NCI-H345 (cell line): ENCODE measurements around the gene CTXN2.

Experiments
- DNase-seq: peaks from one replicate; lab custom pipeline; 2025; lab: John Stamatoyannopoulos, UW

Gene CTXN2

DNA sequence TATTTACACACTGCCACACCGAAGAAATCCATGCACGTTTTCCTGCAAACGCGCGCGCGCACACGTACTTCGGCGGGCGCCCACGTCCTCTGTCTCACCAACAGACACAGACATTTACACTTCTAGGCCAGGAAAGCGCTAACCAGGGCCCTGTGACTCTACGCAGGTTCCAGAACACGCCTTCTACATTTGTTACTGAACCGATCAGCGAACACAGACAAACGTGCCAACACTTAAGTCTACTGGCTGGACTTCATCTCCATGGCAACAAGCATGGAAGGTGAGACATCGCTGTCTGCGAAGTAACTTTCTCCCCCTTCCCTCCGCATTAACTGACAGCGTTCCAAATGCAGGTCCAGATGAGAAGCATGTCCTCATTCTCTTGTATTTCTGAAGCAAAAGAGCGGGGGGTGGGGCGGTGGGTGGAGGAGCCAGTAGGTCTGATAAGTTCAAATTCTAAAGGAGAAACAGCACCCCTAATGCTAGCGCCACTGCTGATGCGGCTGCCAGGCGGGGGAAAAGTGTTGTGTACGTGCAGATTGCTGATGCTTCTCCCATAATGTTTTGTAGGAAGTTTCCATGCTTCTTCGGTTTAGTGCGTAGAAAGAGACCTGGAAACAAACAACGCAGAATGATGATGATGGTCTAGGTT is at the start of gene CTXN2:
CTXN2 (plus strand) TSS at position 92 of the 652 bp plus-strand sequence. CDS start 9,636 bp downstream, outside the sequence.
- peak; percentile 29 for DNase-seq

DNA sequence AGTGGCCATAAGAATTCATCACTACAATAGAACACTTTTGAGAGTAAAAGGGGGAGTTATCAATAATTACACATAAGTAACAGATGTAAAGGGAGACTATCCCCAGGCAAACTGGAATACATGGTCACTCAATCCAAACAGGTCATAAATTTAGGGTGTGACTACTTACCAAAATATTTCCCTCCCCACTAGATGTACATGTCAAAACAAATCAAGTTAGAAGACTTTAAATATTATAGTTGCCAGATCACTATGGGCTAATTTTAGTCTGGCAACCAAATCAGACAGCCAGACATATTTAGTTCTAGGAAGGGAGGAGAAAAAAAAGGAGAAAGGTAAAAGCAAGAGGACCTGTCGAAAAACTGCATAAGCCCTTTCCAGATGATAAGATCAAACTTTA is 47.6 kb upstream of the CTXN2 start:
- DNase-seq = no peak

GRCh38 chr15:48144889-48145288 is 46.6 kb upstream of the CTXN2 start:
- DNase-seq = no peak

DNA sequence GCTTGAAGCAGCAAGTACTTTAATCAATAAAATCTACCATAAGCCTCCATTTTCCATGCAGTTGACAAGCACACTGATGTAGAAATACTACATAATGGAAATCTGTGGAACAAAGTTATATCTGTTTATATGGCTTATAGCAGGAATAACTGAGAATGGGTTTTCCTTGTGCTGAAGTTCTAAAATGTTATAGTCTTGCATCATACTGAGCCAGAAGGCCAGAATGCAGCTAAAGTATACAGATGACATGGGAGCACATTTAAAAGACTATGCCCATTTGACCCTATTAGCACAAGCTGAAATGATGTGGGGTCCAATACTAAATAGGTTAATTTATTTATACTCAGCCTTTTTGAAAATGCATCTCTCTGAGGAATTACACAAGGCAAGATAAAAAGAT is 45.5 kb upstream of the CTXN2 start:
- DNase-seq = no peak

DNA sequence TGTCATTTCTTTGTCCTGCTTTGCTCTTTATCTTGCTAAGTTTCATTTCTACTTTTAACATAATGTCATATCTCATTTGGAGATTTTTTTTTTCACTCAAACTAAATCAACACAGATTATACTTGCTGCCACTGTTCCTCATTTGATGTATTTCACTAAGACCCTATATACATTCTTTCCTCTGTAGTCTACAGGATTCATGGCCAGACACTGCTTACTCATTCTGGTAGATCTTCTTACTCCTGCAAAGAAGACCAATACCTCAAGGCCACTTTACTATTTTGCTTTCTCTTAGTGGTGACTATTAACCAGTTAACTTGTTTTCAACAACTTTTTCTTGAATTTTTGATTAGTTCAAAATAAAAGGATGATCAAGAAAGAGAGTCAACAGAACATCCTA is 44.1 kb upstream of the CTXN2 start:
- no peak for DNase-seq

- DNase-seq = no peak
Observed at GRCh38 chr15:48149858-48150257, 41.6 kb upstream of the CTXN2 start.

DNA sequence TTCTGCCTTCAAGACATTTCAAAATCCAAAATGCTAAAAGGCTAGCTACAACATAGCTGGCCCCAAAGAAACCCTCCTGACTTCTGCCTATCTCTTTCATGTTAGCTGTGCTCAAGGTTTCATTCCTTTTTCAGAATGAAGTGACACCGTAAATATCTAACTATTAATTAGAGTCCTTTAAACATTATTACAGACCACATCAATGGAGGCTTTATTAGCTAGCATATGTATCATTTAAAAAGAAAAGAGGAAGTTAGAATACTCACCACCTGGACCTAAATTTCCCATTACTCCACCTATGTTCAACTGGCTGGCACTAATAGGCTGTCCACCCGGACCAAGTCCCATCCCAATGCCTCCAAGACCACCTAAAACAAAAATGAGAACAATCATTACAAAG is 37.9 kb upstream of the CTXN2 start:
- no peak for DNase-seq

DNA sequence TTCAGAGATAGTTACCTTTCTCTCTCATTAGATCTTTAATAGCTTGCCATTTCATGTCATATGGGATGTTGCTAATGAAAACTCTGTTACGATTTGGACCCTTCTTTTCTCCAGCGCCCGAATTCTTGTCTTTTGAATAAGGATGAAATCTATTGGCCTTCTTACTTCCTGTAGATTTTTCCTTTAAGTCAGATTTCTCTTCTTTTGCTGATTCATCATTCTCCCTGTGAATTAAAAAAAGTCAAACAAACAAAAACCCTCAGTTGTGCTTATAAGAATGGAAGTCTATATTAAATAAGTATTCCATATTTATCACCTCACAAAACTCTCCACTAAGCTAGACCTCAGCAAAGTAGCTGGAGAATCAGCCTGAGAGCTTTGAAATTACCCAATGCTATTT is 22.8 kb upstream of the CTXN2 start:
- DNase-seq = no peak

DNA sequence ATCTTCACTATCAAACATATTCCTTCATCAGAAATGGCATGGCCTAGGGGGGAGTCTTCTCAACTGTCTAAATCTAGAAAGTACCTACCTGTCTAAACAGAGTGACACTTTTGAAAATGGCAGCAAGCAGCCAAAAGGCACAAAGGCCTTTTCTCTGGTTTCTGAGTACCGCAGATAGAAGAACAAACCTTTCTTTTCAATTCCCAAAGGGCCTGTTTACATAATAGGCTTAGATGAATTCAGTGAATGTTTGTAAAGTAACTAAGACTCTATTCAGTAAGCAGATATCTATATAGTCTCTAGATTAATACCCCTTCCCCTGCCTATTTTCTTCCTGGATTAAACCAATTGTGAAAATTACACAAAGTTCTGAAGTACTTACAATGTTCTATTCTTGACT is 20.5 kb upstream of the CTXN2 start:
- peak; percentile 67 for DNase-seq

DNA sequence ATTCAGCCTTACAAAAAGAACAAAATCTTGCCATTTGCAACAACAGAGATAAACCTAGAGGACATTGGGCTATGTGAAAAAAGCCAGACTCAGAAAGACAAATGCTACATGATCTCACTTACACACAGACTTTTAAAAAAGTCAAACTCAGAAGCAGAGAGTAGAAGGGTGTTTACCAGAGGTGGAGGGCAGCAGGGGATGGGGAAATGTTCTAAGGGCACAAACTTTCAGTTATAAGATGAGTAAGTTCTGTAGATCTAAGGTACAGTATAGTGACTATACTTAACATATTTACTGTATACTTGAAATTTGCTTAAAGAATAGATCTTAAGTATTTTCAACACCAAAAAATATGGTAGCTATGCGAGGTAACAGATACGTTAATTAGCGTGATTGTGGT is 16.3 kb upstream of the CTXN2 start:
- no peak for DNase-seq

- no peak for DNase-seq
Observed at GRCh38 chr15:48176112-48176511, 15.4 kb upstream of the CTXN2 start.

- no peak for DNase-seq
Observed at GRCh38 chr15:48176957-48177356, 14.5 kb upstream of the CTXN2 start.

DNA sequence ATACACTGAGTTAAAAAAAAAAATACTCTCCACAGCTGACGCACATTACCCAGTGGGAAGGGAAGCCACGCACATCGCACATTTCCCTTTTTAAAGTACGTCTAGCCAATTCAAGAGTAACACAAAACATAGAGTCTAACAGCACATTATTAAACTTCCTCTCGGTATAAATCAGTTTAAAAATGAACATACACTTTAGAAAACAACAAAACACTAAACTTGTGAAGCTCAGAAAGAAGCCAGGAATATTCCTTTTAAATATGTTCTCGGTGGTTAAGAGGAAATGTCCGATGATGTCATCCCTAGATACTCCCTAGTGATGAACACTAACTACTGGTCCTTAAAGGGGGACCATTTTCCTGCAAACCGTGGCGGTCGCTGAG is 14.1 kb upstream of the CTXN2 start:
- DNase-seq = no peak

DNA sequence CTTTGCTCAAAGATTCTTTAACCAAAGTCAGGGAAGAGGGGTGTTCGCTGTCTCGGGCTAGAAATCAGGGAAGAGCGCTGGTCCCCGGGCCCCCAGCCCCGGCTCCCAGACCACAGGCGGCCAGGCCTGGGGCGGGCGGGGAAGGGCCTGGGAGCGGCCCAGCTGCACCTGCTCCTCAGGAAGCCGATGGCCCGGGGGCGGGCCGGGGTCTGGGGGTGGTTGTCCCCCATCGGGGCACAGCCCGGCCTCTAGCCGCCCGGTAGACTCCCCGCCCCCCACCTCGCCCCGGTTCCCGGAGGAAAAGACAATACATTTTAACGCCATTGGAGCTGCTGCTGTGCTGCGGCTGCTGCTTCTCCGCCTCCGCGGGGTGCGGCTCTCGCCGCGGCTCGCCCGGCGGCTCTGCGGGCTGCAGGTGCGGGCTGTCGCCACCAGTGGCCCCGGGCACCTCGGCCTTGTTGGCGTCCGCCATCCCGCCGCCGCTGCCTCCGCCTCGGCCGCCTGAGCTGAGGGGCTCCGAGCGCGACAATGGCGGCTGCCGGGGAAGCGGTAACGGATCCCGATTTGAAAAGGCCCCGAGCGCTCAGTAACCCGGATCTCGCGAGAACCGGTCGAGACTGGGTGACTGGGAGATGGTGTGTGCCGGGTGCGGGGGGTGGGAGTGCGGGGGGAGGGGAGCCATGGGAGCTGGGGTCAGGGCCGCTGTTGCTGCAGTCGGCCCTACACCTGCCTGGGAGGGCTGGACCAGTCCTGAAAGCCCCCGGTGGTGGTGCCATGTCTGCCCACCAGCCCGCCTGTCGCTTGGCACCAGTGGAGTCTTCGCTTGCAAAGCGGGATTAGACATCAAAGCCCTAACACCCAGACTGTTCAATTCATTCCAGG is 13.5 kb upstream of the CTXN2 start, which contains the start of gene MYEF2:
MYEF2 (minus strand) TSS at position 530 of the 882 bp plus-strand sequence; CDS start at position 472, 58 bp downstream.
- DNase-seq = peak; percentile 79

- no peak for DNase-seq
Observed at GRCh38 chr15:48178648-48178931, 12.9 kb upstream of the CTXN2 start.

DNA sequence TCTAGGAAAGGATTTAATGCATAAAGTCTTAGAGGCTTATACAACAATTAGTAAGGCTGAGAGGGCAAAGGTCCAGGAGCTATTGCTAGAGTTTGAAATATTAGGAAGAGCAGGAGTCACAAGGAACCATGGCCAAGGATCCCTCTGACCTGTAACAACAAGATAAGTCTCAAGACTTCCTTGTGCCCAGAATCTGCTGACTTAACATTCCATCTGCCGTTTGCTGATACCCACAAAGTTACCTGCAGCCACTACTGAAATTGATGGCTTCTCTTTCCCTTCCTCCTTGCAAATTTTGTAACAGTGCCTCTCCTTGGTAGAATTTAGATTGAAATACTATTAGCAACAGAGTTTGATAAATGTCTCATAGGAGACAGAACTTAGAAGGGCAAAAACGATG is 8.7 kb upstream of the CTXN2 start:
- no peak for DNase-seq

- no peak for DNase-seq
Observed at GRCh38 chr15:48185529-48185928, 5.9 kb upstream of the CTXN2 start.

DNA sequence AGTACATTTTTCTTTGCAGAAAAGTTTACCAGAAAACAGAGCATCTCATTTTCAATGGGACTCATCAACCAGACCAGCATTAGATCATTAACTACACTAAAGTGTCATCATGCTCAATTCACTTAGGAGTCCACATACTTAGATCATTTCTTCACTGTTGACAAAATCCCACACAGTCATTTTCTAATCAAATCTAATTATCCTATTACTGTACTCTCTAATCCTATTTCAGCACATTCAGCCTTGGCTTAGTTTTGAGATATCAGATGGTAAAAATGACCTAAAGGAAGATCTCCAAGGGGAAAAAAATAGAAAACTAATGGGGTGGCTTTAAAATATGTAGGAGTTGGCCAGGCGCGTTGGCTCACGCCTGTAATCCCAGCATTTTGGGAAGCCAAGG is 5.2 kb upstream of the CTXN2 start:
- DNase-seq = no peak

DNA sequence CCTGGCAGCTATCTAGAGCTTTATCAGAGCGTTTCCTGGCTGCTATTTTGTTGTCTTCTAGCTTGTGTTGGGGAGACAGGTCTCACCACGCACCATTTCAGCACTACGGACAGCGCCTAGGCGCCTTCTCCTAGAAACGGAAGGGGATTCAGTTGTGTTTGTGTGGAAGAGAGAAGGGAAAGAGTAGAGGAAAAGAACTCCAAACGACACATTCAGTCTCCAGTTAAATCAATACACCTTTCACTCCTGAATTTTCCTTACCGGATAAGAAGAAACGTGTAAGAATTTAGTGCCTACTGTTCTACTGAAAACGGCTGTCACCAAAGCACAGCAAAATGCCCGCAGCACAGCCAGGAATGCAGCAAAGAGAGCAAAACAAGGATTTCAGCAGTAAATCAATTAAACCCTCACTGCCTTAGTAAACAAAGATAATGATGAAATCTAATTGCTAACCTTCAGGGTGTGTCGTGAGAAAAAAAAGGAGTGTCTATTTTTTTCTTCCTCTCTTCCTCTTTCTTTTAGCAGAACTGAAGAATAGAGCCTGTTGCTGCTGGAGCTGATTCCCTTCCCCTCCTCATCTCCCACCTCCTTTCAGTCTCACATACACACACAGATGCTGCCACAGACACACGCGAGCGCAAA is 412 bp upstream of the CTXN2 start:
- DNase-seq = no peak

DNA sequence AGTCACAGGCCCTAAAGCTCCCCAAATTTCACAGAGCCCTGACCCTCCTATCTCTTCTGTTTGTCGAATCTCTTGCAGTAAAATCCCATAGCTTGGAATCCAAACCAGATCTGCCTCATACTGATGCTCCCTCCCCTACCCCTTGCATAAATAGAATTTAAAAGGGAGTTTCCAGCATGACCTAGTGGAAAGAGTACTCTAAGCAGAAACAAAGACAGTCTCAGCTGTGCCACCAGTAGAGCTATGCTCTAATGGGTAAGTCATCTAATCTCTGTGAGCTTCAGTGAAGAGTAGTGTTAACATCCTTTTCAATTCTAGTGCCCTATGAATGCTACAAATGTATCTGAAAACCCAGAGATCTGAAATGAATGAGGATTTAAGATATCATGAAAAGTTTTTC is 10.6 kb downstream of the CTXN2 start:
- DNase-seq = no peak

DNA sequence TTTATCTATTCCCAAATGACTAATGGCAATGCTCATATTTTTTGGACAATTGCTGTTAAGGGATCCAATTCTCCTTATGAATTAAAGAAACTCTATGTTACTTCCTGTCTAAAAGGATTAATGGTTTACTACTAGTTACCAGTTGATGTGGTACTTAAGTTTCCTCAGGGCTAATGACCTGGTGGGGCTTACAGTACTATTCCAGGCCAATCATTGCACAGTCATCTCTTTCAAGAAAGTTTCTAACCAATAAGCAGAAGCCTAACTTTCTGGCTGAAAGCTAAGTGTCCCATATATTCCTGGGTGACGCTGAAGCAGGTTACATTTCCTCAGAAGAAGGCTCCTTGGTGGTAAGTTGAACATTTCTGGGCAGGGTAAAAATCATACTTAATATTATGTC is 14.5 kb downstream of the CTXN2 start, which contains the start of gene SLC12A1:
SLC12A1 (plus strand) TSS at position 322 of the 400 bp plus-strand sequence. CDS start 1,418 bp downstream, outside the sequence.
- no peak for DNase-seq

DNA sequence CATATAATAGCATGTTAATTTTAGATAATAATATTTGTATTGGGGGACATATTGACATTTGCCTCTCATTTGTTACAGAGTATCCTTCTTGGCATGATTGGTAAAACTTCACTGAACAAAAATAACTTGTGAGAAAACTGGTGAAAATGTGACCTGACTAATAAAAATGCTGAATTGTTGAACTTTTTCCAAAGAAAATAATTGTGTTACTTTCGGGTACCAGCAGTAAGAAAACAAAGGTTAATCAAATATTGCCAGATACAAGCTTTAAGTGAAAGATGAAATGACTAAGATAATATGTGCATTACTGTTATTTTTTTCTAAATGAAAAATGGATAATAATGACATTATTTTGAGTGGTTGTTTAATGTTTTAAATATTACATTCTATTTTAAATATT is 29.8 kb downstream of the CTXN2 start:
- DNase-seq = no peak

GRCh38 chr15:48221885-48222284 is 30.4 kb downstream of the CTXN2 start:
- DNase-seq = peak; percentile 84
